Ishikawa (cell line): ENCODE results near the gene SCAF1.

Experiments used
- CEBPB ChIP-seq: IDR thresholded peaks from 2 replicates; pipeline ENCODE4 v1.6.1; 2012
- CREB1 ChIP-seq: IDR thresholded peaks from 2 replicates; pipeline ENCODE4 v1.6.1; 2012; ENCODE audit warnings: low read depth
- EGR1 ChIP-seq: IDR thresholded peaks from 2 replicates; pipeline ENCODE4 v1.6.1; 2012
- EP300 ChIP-seq: IDR thresholded peaks from 2 replicates; pipeline ENCODE4 v1.6.1; 2012; ENCODE audit warnings: borderline replicate concordance
- FOXM1 ChIP-seq: IDR thresholded peaks from 2 replicates; pipeline ENCODE4 v1.6.1; 2012; ENCODE audit warnings: low read depth, borderline replicate concordance
- NFIC ChIP-seq: IDR thresholded peaks from 2 replicates; pipeline ENCODE4 v1.6.1; 2012
- RAD21 ChIP-seq: IDR thresholded peaks from 2 replicates; pipeline ENCODE4 v1.6.1; 2012; ENCODE audit warnings: low read depth
- TAF1 ChIP-seq: IDR thresholded peaks from 2 replicates; pipeline ENCODE4 v1.6.1; 2012; ENCODE audit warnings: low read depth, mild to moderate bottlenecking
- TCF12 ChIP-seq: IDR thresholded peaks from 2 replicates; pipeline ENCODE4 v1.6.1; 2012; ENCODE audit warnings: low read depth
- TEAD4 ChIP-seq: IDR thresholded peaks from 2 replicates; pipeline ENCODE4 v1.6.1; 2012
- YY1 ChIP-seq: IDR thresholded peaks from 2 replicates; pipeline ENCODE4 v1.6.1; 2012; ENCODE audit warnings: low read depth
- ZBTB7A ChIP-seq: IDR thresholded peaks from 2 replicates; pipeline ENCODE4 v1.6.1; 2012; ENCODE audit warnings: low read depth
- TF ChIP-seq, protein P1 (sequence below): IDR thresholded peaks from 2 replicates; pipeline ENCODE4 v1.6.1; 2012; ENCODE audit warnings: low read depth, mild to moderate bottlenecking
- TF ChIP-seq, protein P2 (sequence below): IDR thresholded peaks from 2 replicates; pipeline ENCODE4 v1.6.1; 2012
- TF ChIP-seq, protein P3 (sequence below): IDR thresholded peaks from 2 replicates; pipeline ENCODE4 v1.6.1; 2012

SCAF1 gene

DNA sequence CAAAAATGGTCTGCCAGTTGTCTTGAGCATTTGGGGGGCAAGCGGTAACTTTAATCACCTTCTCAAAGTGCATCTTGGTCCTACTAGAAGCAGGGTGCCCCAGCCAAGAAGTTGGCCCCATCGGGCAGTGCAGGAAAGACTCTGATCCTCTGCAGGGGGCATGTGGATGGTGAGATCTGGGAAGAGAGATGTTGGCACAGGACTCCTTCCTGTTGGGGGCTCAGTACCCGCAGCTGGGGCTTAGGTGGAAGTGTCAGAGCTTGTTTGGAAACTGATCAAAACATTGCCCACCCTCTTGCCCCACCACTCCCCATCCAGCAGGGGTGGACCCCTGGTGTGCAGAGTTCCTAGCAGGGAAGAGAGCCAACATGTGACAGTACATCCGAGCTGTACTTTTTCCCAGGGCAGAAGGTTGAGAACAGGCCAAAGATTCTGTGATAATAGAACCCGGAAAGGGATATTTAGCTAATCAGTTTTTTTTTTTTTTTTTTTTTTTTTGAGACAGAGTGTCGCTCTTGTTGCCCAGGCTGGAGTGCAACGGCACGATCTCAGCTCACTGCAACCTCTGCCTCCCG lies 10.9 kb upstream of the SCAF1 start:
- TF ChIP-seq ZBTB7A (no peak), NFIC (0 out of 2 replicates have a peak, but pooled peaks have one; percentile 6)

DNA sequence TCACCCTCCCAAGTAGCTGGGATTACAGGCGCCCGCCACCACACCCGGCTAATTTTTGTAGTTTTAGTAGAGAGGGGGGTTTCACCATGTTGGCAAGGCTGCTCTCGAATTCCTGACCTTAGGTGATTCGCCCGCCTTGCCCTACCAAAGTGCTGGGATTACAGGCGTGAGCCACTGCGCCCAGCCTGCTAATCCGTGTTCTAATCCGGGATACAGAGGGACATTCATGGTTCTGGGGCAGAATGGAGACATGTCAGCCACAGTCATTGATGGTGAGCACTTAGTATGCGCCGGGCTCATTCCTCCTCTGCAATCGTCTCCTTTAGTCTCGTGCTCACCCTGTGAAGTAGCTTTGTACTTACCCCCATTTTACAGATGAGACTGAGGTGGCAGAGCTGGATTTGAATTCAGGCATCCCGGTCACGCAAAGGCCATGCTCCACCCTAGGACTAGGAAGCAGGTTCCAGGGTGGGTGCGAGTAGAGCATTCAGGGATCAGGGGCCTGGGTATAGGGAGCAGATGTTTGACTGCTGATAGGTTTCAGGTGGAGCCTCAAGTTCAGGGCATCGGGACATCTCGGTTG lies 10.3 kb upstream of the SCAF1 start:
- TF ChIP-seq, protein P1, sequence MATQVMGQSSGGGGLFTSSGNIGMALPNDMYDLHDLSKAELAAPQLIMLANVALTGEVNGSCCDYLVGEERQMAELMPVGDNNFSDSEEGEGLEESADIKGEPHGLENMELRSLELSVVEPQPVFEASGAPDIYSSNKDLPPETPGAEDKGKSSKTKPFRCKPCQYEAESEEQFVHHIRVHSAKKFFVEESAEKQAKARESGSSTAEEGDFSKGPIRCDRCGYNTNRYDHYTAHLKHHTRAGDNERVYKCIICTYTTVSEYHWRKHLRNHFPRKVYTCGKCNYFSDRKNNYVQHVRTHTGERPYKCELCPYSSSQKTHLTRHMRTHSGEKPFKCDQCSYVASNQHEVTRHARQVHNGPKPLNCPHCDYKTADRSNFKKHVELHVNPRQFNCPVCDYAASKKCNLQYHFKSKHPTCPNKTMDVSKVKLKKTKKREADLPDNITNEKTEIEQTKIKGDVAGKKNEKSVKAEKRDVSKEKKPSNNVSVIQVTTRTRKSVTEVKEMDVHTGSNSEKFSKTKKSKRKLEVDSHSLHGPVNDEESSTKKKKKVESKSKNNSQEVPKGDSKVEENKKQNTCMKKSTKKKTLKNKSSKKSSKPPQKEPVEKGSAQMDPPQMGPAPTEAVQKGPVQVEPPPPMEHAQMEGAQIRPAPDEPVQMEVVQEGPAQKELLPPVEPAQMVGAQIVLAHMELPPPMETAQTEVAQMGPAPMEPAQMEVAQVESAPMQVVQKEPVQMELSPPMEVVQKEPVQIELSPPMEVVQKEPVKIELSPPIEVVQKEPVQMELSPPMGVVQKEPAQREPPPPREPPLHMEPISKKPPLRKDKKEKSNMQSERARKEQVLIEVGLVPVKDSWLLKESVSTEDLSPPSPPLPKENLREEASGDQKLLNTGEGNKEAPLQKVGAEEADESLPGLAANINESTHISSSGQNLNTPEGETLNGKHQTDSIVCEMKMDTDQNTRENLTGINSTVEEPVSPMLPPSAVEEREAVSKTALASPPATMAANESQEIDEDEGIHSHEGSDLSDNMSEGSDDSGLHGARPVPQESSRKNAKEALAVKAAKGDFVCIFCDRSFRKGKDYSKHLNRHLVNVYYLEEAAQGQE = no peak

DNA sequence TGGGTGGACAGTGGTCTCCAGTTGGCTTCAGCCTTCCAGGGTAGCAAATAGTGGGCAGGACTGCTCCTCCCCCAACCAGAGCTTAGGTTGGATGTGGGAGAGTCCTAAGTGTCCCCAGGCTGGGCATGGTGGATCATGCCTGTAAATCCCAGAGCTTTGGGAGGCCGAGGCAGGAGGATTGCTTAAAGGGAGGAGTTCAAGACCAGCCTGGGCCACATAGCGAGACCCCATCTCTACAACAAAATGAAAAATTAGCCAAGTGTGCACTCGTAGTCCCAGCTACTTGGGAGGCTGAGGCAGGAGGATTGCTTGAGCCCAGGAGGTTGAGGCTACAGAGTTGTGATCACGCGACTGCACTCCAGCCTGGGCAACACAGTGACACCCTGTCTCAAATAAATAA lies 9.4 kb upstream of the SCAF1 start:
- TF ChIP-seq YY1 = no peak
- TF ChIP-seq, protein P1 = no peak
- no peak for TF ChIP-seq RAD21
- no peak for TF ChIP-seq EP300
- TF ChIP-seq TAF1 = no peak
- TF ChIP-seq NFIC = no peak
- TF ChIP-seq, protein P2, sequence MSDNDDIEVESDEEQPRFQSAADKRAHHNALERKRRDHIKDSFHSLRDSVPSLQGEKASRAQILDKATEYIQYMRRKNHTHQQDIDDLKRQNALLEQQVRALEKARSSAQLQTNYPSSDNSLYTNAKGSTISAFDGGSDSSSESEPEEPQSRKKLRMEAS = no peak
- no peak for TF ChIP-seq FOXM1
- TF ChIP-seq EGR1 = no peak
- TF ChIP-seq CEBPB = no peak
- TF ChIP-seq, protein P3, sequence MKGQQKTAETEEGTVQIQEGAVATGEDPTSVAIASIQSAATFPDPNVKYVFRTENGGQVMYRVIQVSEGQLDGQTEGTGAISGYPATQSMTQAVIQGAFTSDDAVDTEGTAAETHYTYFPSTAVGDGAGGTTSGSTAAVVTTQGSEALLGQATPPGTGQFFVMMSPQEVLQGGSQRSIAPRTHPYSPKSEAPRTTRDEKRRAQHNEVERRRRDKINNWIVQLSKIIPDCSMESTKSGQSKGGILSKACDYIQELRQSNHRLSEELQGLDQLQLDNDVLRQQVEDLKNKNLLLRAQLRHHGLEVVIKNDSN = no peak
- TF ChIP-seq TCF12 = no peak
- TF ChIP-seq ZBTB7A = no peak
- no peak for TF ChIP-seq TEAD4
- TF ChIP-seq CREB1 = no peak

DNA sequence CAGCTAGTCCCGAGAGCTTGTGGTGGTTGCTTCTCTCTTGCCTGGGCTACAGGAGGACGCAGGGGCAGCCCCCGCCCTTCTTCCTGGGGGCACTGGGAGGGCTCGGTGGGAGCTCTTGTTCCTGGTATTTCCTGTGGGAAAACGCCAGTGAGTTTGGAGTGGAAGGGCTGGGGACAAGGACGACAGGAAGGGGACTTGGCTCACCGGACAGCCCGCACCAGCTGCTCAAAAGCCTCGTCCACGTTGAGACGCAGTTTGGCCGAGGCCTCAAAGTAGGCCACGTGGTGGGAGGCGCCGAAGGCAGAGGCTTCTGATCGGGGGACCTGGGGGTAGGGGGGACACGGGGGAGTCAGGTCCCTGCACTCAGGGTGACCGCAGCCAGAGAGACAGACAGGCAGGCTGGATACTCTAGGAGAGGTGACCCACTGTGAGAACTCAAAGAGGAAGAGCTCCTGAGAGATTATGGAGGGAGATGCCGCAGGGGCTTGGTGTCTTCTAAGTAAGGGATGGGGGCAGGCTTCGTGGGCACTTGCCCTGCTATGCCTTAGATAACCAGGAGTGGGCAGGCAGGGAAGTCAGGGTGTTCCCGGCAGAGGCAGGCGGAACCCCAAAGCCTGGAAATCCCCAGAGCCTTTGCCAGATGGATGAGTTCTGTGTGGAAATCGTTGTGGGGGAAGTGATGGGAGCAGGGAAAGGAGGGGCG lies 6.3 kb upstream of the SCAF1 start:
- TF ChIP-seq, protein P1 = no peak
- TF ChIP-seq CEBPB = no peak
- no peak for TF ChIP-seq CREB1
- no peak for TF ChIP-seq EP300
- no peak for TF ChIP-seq TAF1
- TF ChIP-seq YY1 = no peak
- no peak for TF ChIP-seq TEAD4
- no peak for TF ChIP-seq RAD21
- no peak for TF ChIP-seq FOXM1
- TF ChIP-seq ZBTB7A = no peak
- TF ChIP-seq, protein P3 = no peak
- TF ChIP-seq, protein P2 = no peak
- TF ChIP-seq TCF12 = no peak
- TF ChIP-seq EGR1 = no peak
- no peak for TF ChIP-seq NFIC
